ENCODE results near the gene COLEC12. TPM values are rescaled to one million over a fixed set of nuclear protein-coding genes. Genes with fewer than 3 reads are reported as not detected.

Gene COLEC12
- total and polyA plus RNA-seq, 2 experiments from 2014 or later, result 19.4 to 25.9 TPM

- in situ Hi-C loops (cut with MboI), result no loop called here
- DNase-seq, result no peak
Observed at GRCh38 chr18:332721-333510, 167.6 kb downstream of the COLEC12 start.

GRCh38 chr18:332007-332406 lies 168.5 kb downstream of the COLEC12 start:
- no peak for DNase-seq

More at GRCh38 chr18:332721-333510, 167.6 kb downstream of the COLEC12 start:
- no peaks in the 10 kb centered on the region for H3K36me3 ChIP-seq (ENCODE audit: low read depth)
- no peaks in the 10 kb centered on the region for H3K9me3 ChIP-seq (ENCODE audit: low read depth)
- H2AFZ ChIP-seq, result no peak overlapping the region
- H3K4me2 ChIP-seq (ENCODE audit: unreplicated experiment), result no peak overlapping the region
- 76 to 80% methylated on average over 14 of the region's 14 CpGs for WGBS, 2 experiments (ENCODE audit: low coverage in 1 of 2, low lambda C conversion rate in 2 of 2, missing lambda C conversion rate in 2 of 2)
- no peaks in the 10 kb centered on the region for H3F3A ChIP-seq (ENCODE audit: insufficient read depth)
- H3K27ac ChIP-seq, result no peak overlapping the region
- no peak for TF ChIP-seq EZH2phosphoT487 (IDR thresholded peaks at IDR 0.05; ENCODE audit: insufficient read depth, low read depth)
- no peak for TF ChIP-seq EZH2 (IDR thresholded peaks at IDR 0.05; ENCODE audit: insufficient read depth, poor library complexity, severe bottlenecking)
- H3K9me2 ChIP-seq (ENCODE audit: insufficient read depth), result no peaks in the 10 kb centered on the region
- H3K79me2 ChIP-seq (ENCODE audit: insufficient read depth), result no peaks in the 10 kb centered on the region
- no peaks in the 10 kb centered on the region for H3K4me1 ChIP-seq (ENCODE audit: insufficient read depth)
- H3K9ac ChIP-seq, result no peak overlapping the region
- H3K27me3 ChIP-seq (replicated peaks; ENCODE audit: insufficient read depth), result no peaks in the 10 kb centered on the region
- no peak overlapping the region for H3K4me3 ChIP-seq
- no peaks in the 10 kb centered on the region for H4K20me1 ChIP-seq (ENCODE audit: insufficient read depth)

GRCh38 chr18:331221-331821 lies 169.2 kb downstream of the COLEC12 start:
- no peak overlapping the region for H3K4me3 ChIP-seq
- no peak for DNase-seq
- H3K9me3 ChIP-seq (ENCODE audit: low read depth), result no peaks in the 10 kb centered on the region
- no peaks in the 10 kb centered on the region for H3K27me3 ChIP-seq (replicated peaks; ENCODE audit: insufficient read depth)
- in situ Hi-C loops (cut with MboI), result no loop called here
- no peaks in the 10 kb centered on the region for H3K79me2 ChIP-seq (ENCODE audit: insufficient read depth)
- no peaks in the 10 kb centered on the region for H3K4me1 ChIP-seq (ENCODE audit: insufficient read depth)
- no peak overlapping the region for H3K27ac ChIP-seq
- H3K9ac ChIP-seq, result no peak overlapping the region
- H3F3A ChIP-seq (ENCODE audit: insufficient read depth), result no peaks in the 10 kb centered on the region
- 96% methylated on average over 12 of the region's 12 CpGs for WGBS, 2 experiments (ENCODE audit: low coverage in 1 of 2, low lambda C conversion rate in 2 of 2, missing lambda C conversion rate in 2 of 2)
- TF ChIP-seq EZH2 (IDR thresholded peaks at IDR 0.05; ENCODE audit: insufficient read depth, poor library complexity, severe bottlenecking) (no peak), EZH2phosphoT487 (IDR thresholded peaks at IDR 0.05; ENCODE audit: insufficient read depth, low read depth) (no peak)
- H3K4me2 ChIP-seq (ENCODE audit: unreplicated experiment), result no peak overlapping the region
- no peaks in the 10 kb centered on the region for H3K36me3 ChIP-seq (ENCODE audit: low read depth)
- H2AFZ ChIP-seq, result no peak overlapping the region
- H3K9me2 ChIP-seq (ENCODE audit: insufficient read depth), result no peaks in the 10 kb centered on the region
- H4K20me1 ChIP-seq (ENCODE audit: insufficient read depth), result no peaks in the 10 kb centered on the region

More at GRCh38 chr18:332007-332406, 168.5 kb downstream of the COLEC12 start:
- WGBS, 2 experiments (ENCODE audit: low coverage in 1 of 2, low lambda C conversion rate in 2 of 2, missing lambda C conversion rate in 2 of 2), result 83 to 85% methylated on average over 4 of the region's 4 CpGs
- no peak overlapping the region for H3K4me2 ChIP-seq (ENCODE audit: unreplicated experiment)
- H3K9me3 ChIP-seq (ENCODE audit: low read depth), result no peaks in the 10 kb centered on the region
- H3K4me3 ChIP-seq, result no peak overlapping the region
- H4K20me1 ChIP-seq (ENCODE audit: insufficient read depth), result no peaks in the 10 kb centered on the region
- no peak overlapping the region for H3K9ac ChIP-seq
- H3K36me3 ChIP-seq (ENCODE audit: low read depth), result no peaks in the 10 kb centered on the region
- H3K4me1 ChIP-seq (ENCODE audit: insufficient read depth), result no peaks in the 10 kb centered on the region
- no peaks in the 10 kb centered on the region for H3K79me2 ChIP-seq (ENCODE audit: insufficient read depth)
- no peak overlapping the region for H3K27ac ChIP-seq
- H3K27me3 ChIP-seq (replicated peaks; ENCODE audit: insufficient read depth), result no peaks in the 10 kb centered on the region
- no peaks in the 10 kb centered on the region for H3K9me2 ChIP-seq (ENCODE audit: insufficient read depth)
- H3F3A ChIP-seq (ENCODE audit: insufficient read depth), result no peaks in the 10 kb centered on the region
- no peak overlapping the region for H2AFZ ChIP-seq
- in situ Hi-C loops (cut with MboI), result no loop called here
- TF ChIP-seq EZH2 (IDR thresholded peaks at IDR 0.05; ENCODE audit: insufficient read depth, poor library complexity, severe bottlenecking) (no peak), EZH2phosphoT487 (IDR thresholded peaks at IDR 0.05; ENCODE audit: insufficient read depth, low read depth) (no peak)

- H3K27me3 ChIP-seq (replicated peaks; ENCODE audit: insufficient read depth), result no peaks in the 10 kb centered on the region
- H3K27ac ChIP-seq, result no peak overlapping the region
- 96 to 97% methylated on average over 4 of the region's 4 CpGs for WGBS, 2 experiments (ENCODE audit: low coverage in 1 of 2, low lambda C conversion rate in 2 of 2, missing lambda C conversion rate in 2 of 2)
- no peak overlapping the region for H3K4me2 ChIP-seq (ENCODE audit: unreplicated experiment)
- H3K36me3 ChIP-seq (ENCODE audit: low read depth), result no peaks in the 10 kb centered on the region
- H3K4me1 ChIP-seq (ENCODE audit: insufficient read depth), result no peaks in the 10 kb centered on the region
- in situ Hi-C loops (cut with MboI), result no loop called here
- no peak for DNase-seq
- no peaks in the 10 kb centered on the region for H3K9me3 ChIP-seq (ENCODE audit: low read depth)
- no peaks in the 10 kb centered on the region for H3K79me2 ChIP-seq (ENCODE audit: insufficient read depth)
- H3F3A ChIP-seq (ENCODE audit: insufficient read depth), result no peaks in the 10 kb centered on the region
- no peak for TF ChIP-seq EZH2phosphoT487 (IDR thresholded peaks at IDR 0.05; ENCODE audit: insufficient read depth, low read depth)
- no peak for TF ChIP-seq EZH2 (IDR thresholded peaks at IDR 0.05; ENCODE audit: insufficient read depth, poor library complexity, severe bottlenecking)
- H2AFZ ChIP-seq, result no peak overlapping the region
- H3K9me2 ChIP-seq (ENCODE audit: insufficient read depth), result no peaks in the 10 kb centered on the region
- no peaks in the 10 kb centered on the region for H4K20me1 ChIP-seq (ENCODE audit: insufficient read depth)
- H3K4me3 ChIP-seq, result no peak overlapping the region
- H3K9ac ChIP-seq, result no peak overlapping the region
Observed at GRCh38 chr18:328928-329327, 171.6 kb downstream of the COLEC12 start.

Measured in GM23248 (cell line).